Heart right ventricle (tissue), 16 donors: Measurements from ENCODE around the gene GFER. TPM values are rescaled to one million over a fixed set of nuclear protein-coding genes. Genes with fewer than 3 reads are reported as not detected.

ENCODE experiments used
- ATAC-seq, 8 donors: fragments of 200-7000 bp; cut with Tn5 transposase; one replicate each; pipeline ENCODE4 v1.9.1; 2020; ENCODE audit warnings: mild to moderate bottlenecking in 8 of 8, moderate library complexity in 8 of 8, moderate number of reproducible peaks in 1 of 8
- DNase-seq, 2 donors: peaks; one replicate each; pipeline ENCODE4 v3.0.0-alpha.2; 2020
- H3K27ac ChIP-seq, 10 donors: fragments of 200-600 bp; sonication (generic) in 2 of 10; one replicate each; pipeline versions ENCODE4 v1.5.0 to v1.8.0; 2020 to 2022; ENCODE audit warnings: mild to moderate bottlenecking in 3 of 10
- H3K27me3 ChIP-seq, 7 donors: fragments of 200-600 bp; one replicate each; pipeline ENCODE4 v1.8.0; 2021 to 2022; ENCODE audit warnings: mild to moderate bottlenecking in 2 of 7
- H3K36me3 ChIP-seq, 9 donors: fragments of 200-600 bp; sonication (generic) in 1 of 9; one replicate each; pipeline versions ENCODE4 v1.5.0 to v1.8.0; 2020 to 2022; ENCODE audit warnings: mild to moderate bottlenecking in 2 of 9
- H3K4me1 ChIP-seq, 9 donors: fragments of 200-600 bp; sonication (generic) in 1 of 9; one replicate each; pipeline versions ENCODE4 v1.5.0 to v1.8.0; 2020 to 2022; ENCODE audit warnings: mild to moderate bottlenecking in 4 of 9
- H3K4me3 ChIP-seq, 10 donors: fragments of 200-600 bp; sonication (generic) in 2 of 10; one replicate each; pipeline versions ENCODE4 v1.5.0 to v1.8.0; 2020 to 2022; ENCODE audit warnings: mild to moderate bottlenecking in 7 of 10, moderate library complexity in 2 of 10
- H3K9me3 ChIP-seq, 11 donors: fragments of 200-600 bp in 10 of 11; sonication (generic) in 2 of 11; one replicate each; pipeline versions ENCODE4 v1.5.0 to v1.8.0; 2013 to 2022; ENCODE audit warnings: mild to moderate bottlenecking in 2 of 11, control low read depth in 1 of 11, moderate library complexity in 1 of 11
- CTCF ChIP-seq, 9 donors: fragments of 200-600 bp; sonication (generic) in 2 of 9; IDR thresholded peaks; one replicate each; pipeline versions ENCODE4 v1.5.0 to v1.8.0; 2021 to 2022; ENCODE audit warnings: antibody characterized with exemption in 9 of 9, mild to moderate bottlenecking in 5 of 9, moderate library complexity in 1 of 9
- WGBS, 2 donors: extraction: QIAGEN DNeasy Blood & Tissue Kit; methylation state at CpG; one replicate each; pipeline ENCODE4 v1.1.7; 2013; ENCODE audit warnings: inconsistent platforms in 1 of 2; 5-methylcytosine and 5-hydroxymethylcytosine counted together
- intact Hi-C, 10 donors: fragments of 100-400 bp; cut with DNase I; formaldehyde crosslinking; loops; one replicate each; pipeline versions ENCODE4 v1.11.1 to v1.14.2; 2022
- polyA plus RNA-seq, 2 donors: library from polyadenylated mRNA; stranded (reverse); fragments of 200-250 nt; gene quantifications; one replicate each; pipeline ENCODE4 v1.2.3, GENCODE V29; 2013
- total RNA-seq, 10 donors: library from RNA; stranded (reverse); fragmentation: NEBNext Ultra II Directional in 3 of 10; extraction: Animal tissue kit (Norgen Biotek cat#: 25700) in 3 of 10; gene quantifications; one replicate each; pipeline versions ENCODE4 v1.2.1 to v1.2.4, GENCODE V29; 2021 to 2023
- donor health status: Arrhythmogenic right ventricular cardiomyopathy.
- donor health status: ischemic (EF 13 %, LVEDD 7.1; RV severe dilation, severe dysfunction).
- donor health status: healthy with polysubstance abuse.
- donor health status: DM: no; HTN: yes; CAD: no.
- donor health status: DM: no; HTN: no; CAD: no.
- donor health status: ischemic (EF 25% LVEDD 6.9; RV normal size, moderate dysfunction).
- donor health status: ischemic (EF 25% LVEDD 5.7; RV mildly dilated, moderate dysfunction).
- donor health status: healthy.
- donor health status: DM: yes; HTN: yes; CAD: no.
- donor health status: Ischemic cardiomyopathy.
- donor health status: ischemic (EF 35%, LVEDD 5.7; RV mildly dilated, moderate dysfunction).
- donor health status: nonischemic (EF 11% LVEDD 7.7; RV severe dilation, severe dysfunction).
- donor health status: DM: yes; HTN: yes; CAD: no.
- donor health status: PGD.
- donor health status: ischemic (EF 29% LVEDD 5.4; RV normal size, mild dysfunction).
- donor health status: nonischemic (EF 23%, LVEDD 6.1; RV moderate dilation, normal function).

GFER gene
- total and polyA plus RNA-seq, 12 donors: 14.7 to 65.6 (median 24.8) TPM

GRCh38 chr16:1985466-1986150 is 1.6 kb downstream of the GFER start:
- Histone ChIP-seq H3K4me3 (peak overlapping the region in 2 of 10 donors; percentile 80 to 81), H3K27me3 (peaks cover 15 to 53% (median 40%) of the 10 kb centered on the region in 7 donors), H3K36me3 (peaks cover 0 to 23% (median 12%) of the 10 kb centered on the region in 9 donors), H3K4me1 (peaks cover 11 to 30% (median 27%) of the 10 kb centered on the region in 9 donors), H3K27ac (no peak overlapping the region), H3K9me3 (no peaks in the 10 kb centered on the region)
- DNase-seq (no peak), ATAC-seq (no peak)
- TF ChIP-seq CTCF (IDR thresholded peaks at IDR 0.05): no peak
- intact Hi-C loops: loop anchor here in 1 of 10 donors (10.0 kb wide), 1 partner anchor 61 kb away; no protein-coding TSS in a partner anchor
- WGBS, 2 donors: 96 to 97% methylated on average over 14 of the region's 14 CpGs

DNA sequence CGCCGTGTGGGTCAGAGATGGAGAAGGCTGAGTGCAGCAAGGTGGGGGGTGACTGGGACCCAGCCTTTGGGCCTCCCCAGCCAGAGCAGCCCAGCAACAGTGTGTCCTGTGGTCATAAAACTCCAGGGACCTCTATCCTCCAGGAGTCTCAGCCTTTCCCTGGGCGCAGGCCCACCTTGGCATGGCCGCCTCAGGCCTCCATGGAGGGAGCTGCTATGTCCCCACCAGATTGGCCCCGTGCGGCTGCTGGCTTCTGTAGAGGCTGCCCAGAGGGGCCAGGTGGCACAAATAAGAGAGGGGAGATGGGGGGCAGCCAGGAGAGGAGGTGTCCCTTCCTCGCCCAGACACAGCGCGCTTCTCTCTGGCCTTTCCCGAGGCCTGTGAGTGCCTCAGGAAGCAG is 3.2 kb downstream of the GFER start:
- Histone ChIP-seq H3K27ac (no peak overlapping the region), H3K4me1 (peaks cover 16 to 45% (median 41%) of the 10 kb centered on the region in 9 donors), H3K27me3 (peaks cover 12 to 50% (median 39%) of the 10 kb centered on the region in 7 donors), H3K9me3 (no peaks in the 10 kb centered on the region), H3K4me3 (no peak overlapping the region), H3K36me3 (peaks cover 0 to 23% (median 12%) of the 10 kb centered on the region in 9 donors)
- DNase-seq (no peak), ATAC-seq (no peak)
- TF ChIP-seq CTCF (IDR thresholded peaks at IDR 0.05): no peak
- intact Hi-C loops: loop anchor here in 1 of 10 donors (10.0 kb wide), 1 partner anchor 62 kb away; no protein-coding TSS in a partner anchor
- 88 to 90% methylated on average over 10 of the region's 10 CpGs for WGBS, 2 donors

DNA sequence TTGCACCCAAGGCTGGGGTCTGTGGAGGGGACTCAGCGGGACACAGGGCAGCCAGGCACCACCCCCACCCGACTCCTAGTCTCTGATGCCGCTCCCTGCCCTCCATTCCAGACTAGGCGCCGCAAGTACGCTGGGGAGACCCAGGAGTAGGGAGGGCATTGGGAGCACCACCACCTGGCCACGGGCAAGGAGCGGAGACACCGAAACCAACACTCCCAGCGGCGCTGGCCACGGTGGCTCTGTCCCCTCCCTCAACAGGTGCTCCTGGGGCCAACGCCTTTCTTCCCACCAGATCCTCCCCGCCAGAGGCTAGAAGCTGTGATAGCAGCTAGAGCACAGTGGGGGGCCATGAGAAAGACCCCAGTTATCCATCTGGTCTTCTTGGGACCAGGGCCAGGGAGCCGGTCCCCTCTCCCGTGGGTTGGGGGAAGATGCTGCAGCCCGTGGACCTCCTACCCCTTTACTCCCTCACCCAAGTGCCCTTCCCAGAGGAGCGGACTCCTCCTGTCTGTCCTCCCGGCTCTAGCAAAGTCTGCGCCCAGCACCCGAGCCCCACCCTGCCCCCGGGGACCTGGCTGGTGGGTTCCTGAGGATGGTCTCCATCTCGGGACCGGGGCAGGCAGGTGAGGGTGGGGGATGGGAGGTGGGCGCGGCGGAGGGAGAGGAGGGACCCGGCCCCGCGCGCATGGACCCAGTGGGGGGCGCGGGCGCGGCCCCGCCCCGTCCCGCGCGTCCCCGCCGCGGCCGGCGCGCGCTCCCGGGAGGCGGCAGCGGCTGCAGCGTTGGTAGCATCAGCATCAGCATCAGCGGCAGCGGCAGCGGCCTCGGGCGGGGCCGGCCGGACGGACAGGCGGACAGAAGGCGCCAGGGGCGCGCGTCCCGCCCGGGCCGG is 5.5 kb downstream of the GFER start, which contains the start of gene SYNGR3:
SYNGR3 (plus strand) TSS at position 762 of the 892 bp plus-strand sequence. CDS start 133 bp downstream, outside the sequence.
- Histone ChIP-seq H3K27ac (no peak within 1 kb of the TSS), H3K36me3 (peaks cover 0 to 23% (median 12%) of the 10 kb centered on the region in 9 donors), H3K27me3 (peaks cover 12 to 40% (median 36%) of the 10 kb centered on the region in 7 donors), H3K4me3 (peak within 1 kb of the TSS in 5 of 10 donors; percentile 10 to 60 (median 24)), H3K4me1 (peaks cover 10 to 38% (median 29%) of the 10 kb centered on the region in 9 donors), H3K9me3 (no peaks in the 10 kb centered on the region)
- TF ChIP-seq CTCF (IDR thresholded peaks at IDR 0.05): no peak
- DNase-seq (peak in 1 of 2 donors; percentile 18), ATAC-seq (no peak)
- intact Hi-C loops: loop anchor here in 1 of 10 donors (10.0 kb wide), 1 partner anchor 65 kb away; no protein-coding TSS in a partner anchor
- WGBS, 2 donors: 6% methylated on average over 46 to 67 of the region's 67 CpGs

GRCh38 chr16:1990101-1990350 is 6.0 kb downstream of the GFER start:
- intact Hi-C loops: no loop called here
- H3K36me3 ChIP-seq: peaks cover 0 to 23% (median 12%) of the 10 kb centered on the region in 9 donors
- DNase-seq (no peak), ATAC-seq (no peak)
- H3K4me1 ChIP-seq: peaks cover 6 to 33% (median 24%) of the 10 kb centered on the region in 9 donors
- H3K9me3 ChIP-seq: no peaks in the 10 kb centered on the region
- H3K4me3 ChIP-seq: peak overlapping the region in 5 of 10 donors; percentile 10 to 60 (median 24)
- no peak for TF ChIP-seq CTCF (IDR thresholded peaks at IDR 0.05)
- 0 to 1% methylated on average over 18 to 25 of the region's 25 CpGs for WGBS, 2 donors
- H3K27ac ChIP-seq: no peak overlapping the region
- H3K27me3 ChIP-seq: peaks cover 12 to 40% (median 36%) of the 10 kb centered on the region in 7 donors
